ENCODE data around the gene EIPR1. TPM values are rescaled to one million over a fixed set of nuclear protein-coding genes. Genes with fewer than 3 reads are reported as not detected.

The EIPR1 gene
- total RNA-seq, 1 experiment from 2014 or later = 22.8 TPM

- no peak for ATAC-seq
- peaks cover 23% of the 10 kb centered on the region; the same call in 1 of the 2 replicates for H3K36me3 Mint-ChIP-seq
- no peak overlapping the region for H3K4me3 Mint-ChIP-seq
- no peaks in the 10 kb centered on the region for H3K27me3 Mint-ChIP-seq (ENCODE audit: low read depth)
- TF ChIP-seq ZNF138 (CRISPR knock-in tag; conservative IDR thresholded peaks at IDR 0.05) (no peak), PRDM15 (CRISPR knock-in tag; IDR thresholded peaks at IDR 0.05) (no peak), MLX (CRISPR knock-in tag; IDR thresholded peaks at IDR 0.05) (no peak), PRRX2 (CRISPR knock-in tag; IDR thresholded peaks at IDR 0.05) (no peak), GTF2I (CRISPR knock-in tag; conservative IDR thresholded peaks at IDR 0.05) (no peak)
- TF ChIP-seq, protein P1, sequence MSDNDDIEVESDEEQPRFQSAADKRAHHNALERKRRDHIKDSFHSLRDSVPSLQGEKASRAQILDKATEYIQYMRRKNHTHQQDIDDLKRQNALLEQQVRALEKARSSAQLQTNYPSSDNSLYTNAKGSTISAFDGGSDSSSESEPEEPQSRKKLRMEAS (CRISPR knock-in tag; IDR thresholded peaks at IDR 0.05) = no peak
- TF ChIP-seq, protein P2, sequence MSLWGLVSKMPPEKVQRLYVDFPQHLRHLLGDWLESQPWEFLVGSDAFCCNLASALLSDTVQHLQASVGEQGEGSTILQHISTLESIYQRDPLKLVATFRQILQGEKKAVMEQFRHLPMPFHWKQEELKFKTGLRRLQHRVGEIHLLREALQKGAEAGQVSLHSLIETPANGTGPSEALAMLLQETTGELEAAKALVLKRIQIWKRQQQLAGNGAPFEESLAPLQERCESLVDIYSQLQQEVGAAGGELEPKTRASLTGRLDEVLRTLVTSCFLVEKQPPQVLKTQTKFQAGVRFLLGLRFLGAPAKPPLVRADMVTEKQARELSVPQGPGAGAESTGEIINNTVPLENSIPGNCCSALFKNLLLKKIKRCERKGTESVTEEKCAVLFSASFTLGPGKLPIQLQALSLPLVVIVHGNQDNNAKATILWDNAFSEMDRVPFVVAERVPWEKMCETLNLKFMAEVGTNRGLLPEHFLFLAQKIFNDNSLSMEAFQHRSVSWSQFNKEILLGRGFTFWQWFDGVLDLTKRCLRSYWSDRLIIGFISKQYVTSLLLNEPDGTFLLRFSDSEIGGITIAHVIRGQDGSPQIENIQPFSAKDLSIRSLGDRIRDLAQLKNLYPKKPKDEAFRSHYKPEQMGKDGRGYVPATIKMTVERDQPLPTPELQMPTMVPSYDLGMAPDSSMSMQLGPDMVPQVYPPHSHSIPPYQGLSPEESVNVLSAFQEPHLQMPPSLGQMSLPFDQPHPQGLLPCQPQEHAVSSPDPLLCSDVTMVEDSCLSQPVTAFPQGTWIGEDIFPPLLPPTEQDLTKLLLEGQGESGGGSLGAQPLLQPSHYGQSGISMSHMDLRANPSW (CRISPR knock-in tag; conservative IDR thresholded peaks at IDR 0.05; ENCODE audit: low read depth) = no peak
- ChIA-PET CTCF (no interaction called here), POLR2A (no interaction called here)
- H3K4me1 Mint-ChIP-seq = no peaks in the 10 kb centered on the region
- no peaks in the 10 kb centered on the region for H3K9me3 Mint-ChIP-seq
- no peak for DNase-seq (ENCODE audit: low spot score)
- no peak overlapping the region for H3K27ac Mint-ChIP-seq
These were observed 28.9 kb upstream of the EIPR1 start for GRCh38 chr2:3406501-3406900.

DNA sequence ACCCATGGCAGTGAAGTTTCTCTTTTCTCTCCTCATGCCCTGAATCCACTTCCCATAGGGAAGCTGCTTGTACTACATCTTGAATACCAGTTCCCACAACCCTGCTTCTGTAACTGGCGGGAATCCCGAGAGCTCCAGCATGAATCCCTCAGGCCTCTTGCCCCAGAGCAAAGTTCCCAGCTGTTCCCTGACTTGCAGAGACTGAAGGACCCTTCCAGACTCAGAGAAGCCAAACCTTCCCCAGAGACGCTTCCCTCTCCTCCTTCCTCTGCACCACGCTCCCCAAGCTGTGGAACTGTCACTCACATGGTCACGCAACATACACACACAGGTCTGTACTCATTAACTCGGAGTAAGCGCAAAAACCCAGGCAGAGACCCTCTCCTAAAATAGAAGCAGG, 28.3 kb upstream of the EIPR1 start:
- no peak overlapping the region for H3K4me3 Mint-ChIP-seq
- CTCF ChIA-PET = no interaction called here
- H3K27me3 Mint-ChIP-seq (ENCODE audit: low read depth) = no peaks in the 10 kb centered on the region
- no peak overlapping the region for H3K27ac Mint-ChIP-seq
- no peaks in the 10 kb centered on the region for H3K4me1 Mint-ChIP-seq
- POLR2A ChIA-PET = interaction anchor here (0.6 kb wide), 1 partner anchor 22 kb away, joined by 3 read pairs; no protein-coding TSS in a partner anchor
- DNase-seq (ENCODE audit: low spot score) (no peak), ATAC-seq (no peak)
- no peaks in the 10 kb centered on the region for H3K9me3 Mint-ChIP-seq
- peaks cover 20% of the 10 kb centered on the region; the same call in 1 of the 2 replicates for H3K36me3 Mint-ChIP-seq
- TF ChIP-seq JAZF1 (CRISPR knock-in tag; IDR thresholded peaks at IDR 0.05) (no peak), ZNF219 (CRISPR knock-in tag; IDR thresholded peaks at IDR 0.05; ENCODE audit: borderline replicate concordance) (no peak), SOX15 (CRISPR knock-in tag; IDR thresholded peaks at IDR 0.05) (no peak), ZNF121 (CRISPR knock-in tag; IDR thresholded peaks at IDR 0.05) (no peak), FOXP4 (CRISPR knock-in tag; IDR thresholded peaks at IDR 0.05) (no peak), ELF4 (CRISPR knock-in tag; IDR thresholded peaks at IDR 0.05; ENCODE audit: low read depth) (no peak), ATF6 (CRISPR knock-in tag; IDR thresholded peaks at IDR 0.05) (no peak), USF1 (CRISPR knock-in tag; IDR thresholded peaks at IDR 0.05) (no peak), ATF1 (CRISPR knock-in tag; IDR thresholded peaks at IDR 0.05) (no peak)
- TF ChIP-seq, protein P3, sequence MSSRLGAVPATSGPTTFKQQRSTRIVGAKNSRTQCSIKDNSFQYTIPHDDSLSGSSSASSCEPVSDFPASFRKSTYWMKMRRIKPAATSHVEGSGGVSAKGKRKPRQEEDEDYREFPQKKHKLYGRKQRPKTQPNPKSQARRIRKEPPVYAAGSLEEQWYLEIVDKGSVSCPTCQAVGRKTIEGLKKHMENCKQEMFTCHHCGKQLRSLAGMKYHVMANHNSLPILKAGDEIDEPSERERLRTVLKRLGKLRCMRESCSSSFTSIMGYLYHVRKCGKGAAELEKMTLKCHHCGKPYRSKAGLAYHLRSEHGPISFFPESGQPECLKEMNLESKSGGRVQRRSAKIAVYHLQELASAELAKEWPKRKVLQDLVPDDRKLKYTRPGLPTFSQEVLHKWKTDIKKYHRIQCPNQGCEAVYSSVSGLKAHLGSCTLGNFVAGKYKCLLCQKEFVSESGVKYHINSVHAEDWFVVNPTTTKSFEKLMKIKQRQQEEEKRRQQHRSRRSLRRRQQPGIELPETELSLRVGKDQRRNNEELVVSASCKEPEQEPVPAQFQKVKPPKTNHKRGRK (CRISPR knock-in tag; IDR thresholded peaks at IDR 0.05; ENCODE audit: borderline replicate concordance) = no peak
- TF ChIP-seq, protein P4, sequence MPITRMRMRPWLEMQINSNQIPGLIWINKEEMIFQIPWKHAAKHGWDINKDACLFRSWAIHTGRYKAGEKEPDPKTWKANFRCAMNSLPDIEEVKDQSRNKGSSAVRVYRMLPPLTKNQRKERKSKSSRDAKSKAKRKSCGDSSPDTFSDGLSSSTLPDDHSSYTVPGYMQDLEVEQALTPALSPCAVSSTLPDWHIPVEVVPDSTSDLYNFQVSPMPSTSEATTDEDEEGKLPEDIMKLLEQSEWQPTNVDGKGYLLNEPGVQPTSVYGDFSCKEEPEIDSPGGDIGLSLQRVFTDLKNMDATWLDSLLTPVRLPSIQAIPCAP (CRISPR knock-in tag; IDR thresholded peaks at IDR 0.05) = no peak
